HT1080 (cell line): ENCODE data around the gene ZNF556. TPM values are rescaled to one million over a fixed set of nuclear protein-coding genes. Genes with fewer than 3 reads are reported as not detected.
"Not testable (repeated sequence)": the region's sequence is repeated elsewhere in the genome, so short reads cannot be mapped to it uniquely, and the experiment has no call there.

Experiments
- DNase-seq: peaks from one replicate; pipeline ENCODE4 v3.0.0-alpha.2; 2015; ENCODE audit warnings: low read depth
- total RNA-seq: library from RNA; depleted of rRNA; stranded (reverse); fragments of >200 nt; shearing (Covaris generic); gene quantifications from 2 replicates; pipeline ENCODE4 v1.2.3, GENCODE V29; 2014

The ZNF556 gene
- total RNA-seq, 1 experiment from 2014 or later = 0.03 TPM

GRCh38 chr19:2853015-2853606, 14.0 kb upstream of the ZNF556 start:
- DNase-seq = no peak

- DNase-seq = no peak
These were observed 12.3 kb upstream of the ZNF556 start for GRCh38 chr19:2854849-2855248.

DNA sequence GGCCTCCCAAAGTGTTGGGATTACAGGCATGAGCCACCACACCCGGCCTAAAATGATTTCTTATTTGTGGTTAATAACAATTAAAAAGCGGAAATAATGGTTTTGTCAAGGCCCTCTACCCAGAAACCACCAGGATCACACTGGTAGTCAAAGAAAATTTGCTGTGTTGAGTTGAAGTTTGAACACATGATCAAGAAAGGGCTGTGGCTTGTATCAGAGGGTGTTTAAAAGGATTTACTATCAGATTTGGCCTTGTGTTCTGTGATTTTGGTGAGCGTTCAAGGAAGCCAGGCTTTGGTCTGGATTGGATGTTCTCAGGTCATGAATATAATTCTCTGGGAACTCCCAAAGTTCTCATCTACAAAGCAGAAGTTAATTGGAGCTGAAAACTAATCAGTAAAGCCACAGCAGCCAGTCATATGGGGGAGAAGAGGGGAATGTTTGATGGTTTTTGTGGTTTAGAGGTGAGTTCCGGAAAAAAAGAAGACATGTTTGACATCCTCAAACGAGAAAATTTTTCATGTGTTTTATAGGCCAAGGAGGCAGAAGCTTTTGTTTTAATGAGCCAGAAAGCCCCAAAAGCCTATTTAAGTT, 10.6 kb upstream of the ZNF556 start:
- no peak for DNase-seq

- no peak for DNase-seq
These were observed 8.3 kb upstream of the ZNF556 start for GRCh38 chr19:2858864-2859263.

DNA sequence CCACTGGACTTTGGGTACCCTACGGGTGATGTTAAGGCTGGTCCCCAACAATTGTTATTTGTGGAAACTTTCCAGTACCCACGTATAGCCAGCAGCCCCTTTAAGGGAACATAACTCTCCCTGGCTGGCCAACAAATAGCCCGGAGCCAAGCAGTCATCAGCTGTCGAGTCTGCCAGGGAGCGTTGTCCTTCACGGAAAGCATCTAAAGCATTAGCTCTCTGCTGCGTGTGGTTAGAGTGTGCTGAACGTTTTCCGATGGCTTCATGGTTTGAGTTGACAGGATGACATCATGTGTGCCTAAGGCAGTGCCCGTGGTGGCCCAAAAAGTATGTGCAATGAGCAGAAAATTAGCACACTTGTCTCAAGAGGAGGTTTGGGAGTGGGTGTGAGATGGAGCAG, 3.3 kb upstream of the ZNF556 start:
- DNase-seq = no peak

- DNase-seq = no peak
These were observed 1.6 kb upstream of the ZNF556 start for GRCh38 chr19:2865334-2866100.

DNA sequence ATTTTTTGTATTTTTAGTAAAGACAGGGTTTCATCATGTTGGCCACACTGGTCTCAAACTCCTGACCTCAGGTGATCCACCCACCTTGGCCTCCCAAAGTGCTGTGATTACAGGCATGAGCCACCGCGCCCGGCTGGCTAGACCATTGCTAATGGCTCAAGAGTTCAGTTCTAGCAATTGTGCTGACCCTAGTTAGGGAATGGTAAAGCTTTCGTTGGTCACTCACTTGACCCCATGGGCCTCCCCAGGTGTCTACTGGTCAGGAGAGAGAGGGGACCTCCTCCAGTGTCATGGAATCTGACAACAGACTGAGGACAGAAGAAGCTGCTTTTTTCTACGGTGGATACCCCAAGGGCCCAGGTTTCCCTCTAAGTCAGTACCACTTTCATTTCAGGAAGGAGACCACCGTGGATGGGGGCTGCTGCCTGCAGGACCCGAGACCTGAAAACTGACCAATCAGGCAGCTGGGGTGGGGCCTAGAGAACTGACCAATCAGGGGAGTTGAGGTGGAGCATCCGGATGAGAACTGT, 575 bp upstream of the ZNF556 start:
- no peak for DNase-seq

DNA sequence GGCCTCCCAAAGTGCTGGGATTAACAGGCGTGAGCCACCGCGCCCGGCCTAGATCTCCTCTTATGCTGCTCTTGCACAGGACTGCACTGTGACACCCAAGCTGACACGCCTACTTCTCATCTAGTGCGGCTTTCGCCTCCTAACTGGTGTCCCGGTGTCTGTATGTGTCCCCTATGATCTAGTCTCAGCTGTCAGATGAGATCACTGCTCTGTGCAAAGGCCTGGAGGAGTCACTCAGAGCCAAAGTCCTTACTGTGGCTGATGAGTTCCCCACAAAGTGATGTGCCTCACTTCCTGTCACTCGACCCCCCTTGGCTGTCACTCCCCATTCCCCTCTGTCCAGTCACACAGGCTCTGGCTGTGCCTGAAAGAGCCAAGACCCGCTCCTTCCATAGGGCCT, 2.5 kb downstream of the ZNF556 start:
- no peak for DNase-seq

- not testable (repeated sequence) for DNase-seq
These were observed 5.0 kb downstream of the ZNF556 start for GRCh38 chr19:2872175-2872574.

DNA sequence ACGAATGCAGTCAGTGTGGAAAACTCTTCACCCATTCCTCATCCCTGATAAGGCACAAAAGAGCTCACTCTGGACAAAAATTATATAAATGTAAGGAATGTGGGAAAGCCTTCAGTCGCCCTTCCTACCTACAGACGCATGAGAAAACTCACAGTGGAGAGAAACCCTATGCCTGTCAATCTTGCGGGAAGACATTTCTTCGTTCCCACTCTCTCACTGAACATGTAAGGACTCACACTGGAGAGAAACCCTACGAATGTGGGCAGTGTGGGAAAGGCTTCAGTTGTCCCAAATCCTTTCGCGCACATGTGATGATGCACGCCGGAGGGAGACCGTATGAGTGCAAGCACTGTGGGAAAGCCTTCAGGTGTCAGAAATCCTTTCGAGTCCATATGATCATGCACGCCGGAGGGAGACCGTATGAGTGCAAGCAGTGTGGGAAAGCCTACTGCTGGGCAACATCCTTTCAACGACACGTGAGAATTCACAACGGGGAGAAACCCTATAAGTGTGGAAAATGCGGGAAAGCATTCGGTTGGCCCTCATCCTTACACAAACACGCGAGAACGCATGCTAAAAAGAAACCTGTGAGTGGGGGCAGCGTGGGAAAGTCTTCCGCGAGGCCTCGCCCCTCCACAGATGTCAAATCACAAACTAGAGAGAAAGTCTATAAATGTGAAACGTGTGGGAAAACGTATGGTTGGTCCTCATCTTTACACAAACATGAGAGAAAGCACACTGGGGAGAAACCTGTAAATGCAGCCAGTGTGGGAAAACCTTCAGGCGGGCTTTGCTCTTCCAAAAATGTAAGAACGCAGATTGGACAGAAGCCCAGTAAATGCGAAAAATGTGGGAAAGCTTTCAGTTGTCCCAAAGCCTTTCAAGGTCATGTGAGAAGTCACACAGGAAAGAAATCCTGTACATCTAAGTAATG, 10.5 kb downstream of the ZNF556 start:
- no peak for DNase-seq

GRCh38 chr19:2883686-2884439, 16.7 kb downstream of the ZNF556 start:
- no peak for DNase-seq

DNA sequence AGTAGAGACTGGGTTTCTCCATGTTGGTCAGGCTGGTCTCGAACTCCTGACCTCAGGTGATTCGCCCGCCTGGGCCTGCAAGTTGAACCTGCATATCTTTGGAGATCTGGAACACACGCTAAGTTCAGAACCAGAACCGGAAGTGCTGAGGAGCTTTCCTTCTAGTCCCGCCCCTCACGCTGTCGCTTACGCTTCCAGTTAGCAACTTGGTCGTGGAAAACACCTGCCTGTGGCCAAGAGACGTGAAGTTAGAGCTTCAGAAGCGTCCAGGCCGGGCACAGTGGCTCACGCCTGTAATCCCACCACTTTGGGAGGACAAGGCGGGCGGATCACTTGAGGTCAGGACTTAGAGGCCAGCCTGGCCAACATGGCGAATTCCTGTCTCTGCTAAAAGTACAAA, 18.6 kb downstream of the ZNF556 start:
- DNase-seq = no peak

- DNase-seq = peak; percentile 30
These were observed 20.3 kb downstream of the ZNF556 start for GRCh38 chr19:2887391-2887914.

DNA sequence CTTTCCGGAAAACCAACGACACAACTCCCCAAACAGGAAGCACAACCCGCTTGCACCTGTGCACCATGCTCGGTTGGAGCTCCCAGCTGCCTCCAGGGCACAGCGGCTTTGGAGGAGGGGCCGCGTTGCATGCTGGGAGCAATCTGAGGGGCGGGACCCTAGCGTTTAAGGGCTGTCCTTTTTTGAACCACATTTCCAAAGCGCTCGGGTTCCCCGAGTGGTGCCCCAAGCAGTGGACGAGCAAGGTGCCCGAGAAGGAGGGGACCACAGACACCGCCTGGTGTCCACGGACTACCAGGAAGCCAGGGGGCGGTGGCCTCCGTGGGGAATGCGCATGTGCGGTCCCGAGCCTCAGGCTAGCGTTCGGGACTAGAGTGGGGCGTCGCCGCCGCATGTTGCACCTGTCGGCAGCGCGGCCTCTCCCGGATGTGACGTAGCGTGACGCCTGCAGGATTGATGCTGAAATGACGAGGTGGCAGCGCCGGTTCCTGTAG, 21.6 kb downstream of the ZNF556 start:
- no peak for DNase-seq

- DNase-seq = not testable (repeated sequence)
These were observed 23.4 kb downstream of the ZNF556 start for GRCh38 chr19:2890531-2890930.

- no peak for DNase-seq
These were observed 29.6 kb downstream of the ZNF556 start for GRCh38 chr19:2896694-2897093.

DNA sequence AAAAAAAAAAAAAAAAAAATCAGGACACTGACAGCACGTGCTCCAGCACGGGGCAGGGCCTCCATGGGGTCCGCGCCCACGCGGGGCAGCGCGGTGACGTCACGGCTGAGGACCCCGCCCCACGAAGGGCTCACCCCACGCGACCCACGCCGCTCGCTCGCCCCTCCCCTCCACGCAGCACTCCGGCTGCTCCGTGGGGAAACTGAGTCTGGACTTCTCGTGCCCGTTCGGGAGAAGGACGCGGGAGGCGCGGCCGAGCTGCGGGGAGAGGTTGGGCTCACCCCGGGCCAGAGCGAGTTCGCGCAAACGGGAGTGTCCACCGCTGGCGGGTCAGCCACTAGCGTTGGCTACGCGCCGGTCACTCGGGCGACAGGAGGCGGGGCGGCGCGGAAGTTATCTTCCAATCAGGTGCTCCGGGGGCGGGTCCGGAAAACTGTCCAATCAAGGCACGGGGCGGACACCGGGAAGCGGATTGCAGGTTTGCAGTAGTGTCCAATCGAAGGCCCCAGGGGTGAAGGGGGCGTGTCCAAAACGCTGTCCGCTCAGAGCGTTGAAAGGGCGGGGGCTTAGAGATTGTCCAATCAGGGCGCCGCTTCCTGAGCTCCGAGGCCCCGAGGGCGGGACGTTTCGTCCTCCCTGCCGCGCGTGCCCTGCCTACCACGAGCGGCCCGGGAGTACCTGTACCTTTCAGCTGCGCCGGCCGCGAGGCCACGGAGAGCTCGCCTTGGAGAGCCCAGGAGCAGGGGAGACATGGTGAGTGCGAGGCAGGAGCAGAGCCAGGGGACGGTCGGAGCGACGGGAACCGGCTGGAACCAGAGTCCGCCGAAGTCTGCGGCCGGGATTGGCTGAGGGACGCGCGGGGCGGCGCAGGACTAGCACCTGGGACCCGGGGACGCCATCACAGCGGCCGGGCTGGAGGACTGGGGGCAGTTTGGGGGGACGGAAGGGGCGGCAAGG, 33.4 kb downstream of the ZNF556 start, which contains the start of gene ZNF57:
Gene ZNF57, plus strand, starts transcription at position 633 of the 957 bp plus-strand sequence. Its CDS starts 118 bp downstream, at position 751.
- peak; percentile 17 for DNase-seq

DNA sequence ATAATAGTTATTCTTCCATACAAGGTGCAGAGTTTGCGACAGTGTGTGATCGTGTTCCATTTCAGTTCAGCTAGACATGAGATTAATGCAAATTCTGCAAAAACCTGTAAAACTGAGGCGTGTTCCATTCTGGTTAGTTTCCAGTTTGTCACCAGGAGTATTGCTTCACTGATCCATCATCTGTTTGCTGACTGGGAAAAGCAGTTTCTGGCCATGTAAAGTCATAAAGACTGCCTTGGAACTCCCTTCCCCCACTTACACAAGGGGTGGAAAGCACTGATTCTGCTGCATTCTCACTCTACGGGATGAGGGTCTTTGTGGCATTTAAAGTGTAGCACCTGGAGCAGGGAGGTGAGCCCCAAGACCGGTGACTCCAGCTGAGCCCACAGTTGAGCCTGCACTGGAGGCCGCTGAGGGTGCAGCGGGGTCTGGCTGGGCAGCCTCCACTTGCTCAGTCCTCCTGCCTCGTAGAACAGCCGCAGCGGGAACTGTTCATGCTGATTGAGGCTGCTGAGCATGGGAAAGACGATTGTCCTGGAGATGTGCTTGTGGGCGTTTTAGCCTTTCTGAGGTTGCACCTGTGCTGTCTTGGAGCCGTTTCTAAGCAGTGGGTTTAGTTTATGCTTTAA, 35.6 kb downstream of the ZNF556 start:
- DNase-seq = no peak
